Lower lobe of right lung (tissue), 2 donors: ENCODE results near the gene FRAS1. TPM values are rescaled to one million over a fixed set of nuclear protein-coding genes. Genes with fewer than 3 reads are reported as not detected.

Source experiments
- ATAC-seq, 2 donors: fragments of 200-7000 bp; cut with Tn5 transposase; one replicate each; pipeline ENCODE4 v1.9.1; 2020 to 2022; ENCODE audit warnings: mild to moderate bottlenecking in 2 of 2, moderate library complexity in 2 of 2
- DNase-seq: peaks from one replicate; pipeline ENCODE4 v3.0.0-alpha.2; 2020
- H3K27ac ChIP-seq: fragments of 200-600 bp; one replicate; pipeline ENCODE4 v1.8.0; 2022
- H3K27me3 ChIP-seq: fragments of 200-600 bp; one replicate; pipeline ENCODE4 v1.8.0; 2022; ENCODE audit warnings: low read depth
- H3K36me3 ChIP-seq: fragments of 200-600 bp; one replicate; pipeline ENCODE4 v1.8.0; 2022; ENCODE audit warnings: mild to moderate bottlenecking
- H3K4me1 ChIP-seq: fragments of 200-600 bp; one replicate; pipeline ENCODE4 v1.8.0; 2022
- H3K4me3 ChIP-seq: fragments of 200-600 bp; one replicate; pipeline ENCODE4 v1.8.0; 2022; ENCODE audit warnings: mild to moderate bottlenecking
- H3K9me3 ChIP-seq: fragments of 200-600 bp; one replicate; pipeline ENCODE4 v1.8.0; 2022
- intact Hi-C: fragments of 100-400 bp; cut with DNase I; formaldehyde crosslinking; loops from one replicate; pipeline ENCODE4 v1.11.0; 2022
- total RNA-seq: library from RNA; stranded (reverse); fragmentation: NEBNext Ultra II Directional; extraction: Animal tissue kit (Norgen Biotek cat#: 25700); gene quantifications from one replicate; pipeline ENCODE4 v1.2.1, GENCODE V29; 2021
- TF ChIP-seq, protein P1 (sequence below): fragments of 200-600 bp; IDR thresholded peaks from one replicate; pipeline ENCODE4 v1.8.0; 2022; ENCODE audit warnings: antibody characterized with exemption, mild to moderate bottlenecking
- donor health status: DM: no; HTN: yes; CAD: no; lungs with severe emphysema.

FRAS1 gene
- total RNA-seq, 1 donor from 2014 or later: 9.2 TPM

DNA sequence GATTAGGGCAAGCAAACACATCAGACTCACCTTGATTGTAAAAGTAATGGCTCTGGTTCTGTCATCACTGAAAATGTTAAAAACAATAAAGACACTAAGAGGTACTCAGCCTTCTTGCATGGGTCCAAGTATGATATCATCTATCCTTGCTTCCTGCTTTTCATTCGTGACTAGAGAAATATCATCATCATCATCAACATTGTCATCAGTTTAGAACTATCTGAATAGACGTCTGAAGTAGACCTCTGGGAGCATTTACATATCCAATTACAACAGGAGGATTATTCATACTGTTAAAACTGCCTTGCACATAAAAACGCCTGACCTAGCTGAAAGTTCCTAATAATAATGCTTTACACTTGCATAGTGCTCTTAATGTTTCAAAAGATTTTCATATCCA lies 9.8 kb upstream of the FRAS1 start:
- Histone ChIP-seq H3K36me3 (no peaks in the 10 kb centered on the region), H3K27ac (no peak overlapping the region), H3K27me3 (peaks cover 4% of the 10 kb centered on the region), H3K4me3 (no peak overlapping the region), H3K4me1 (no peaks in the 10 kb centered on the region), H3K9me3 (no peaks in the 10 kb centered on the region)
- ATAC-seq: no peak
- intact Hi-C loops: no loop called here
- no peak for DNase-seq
- TF ChIP-seq, protein P1, sequence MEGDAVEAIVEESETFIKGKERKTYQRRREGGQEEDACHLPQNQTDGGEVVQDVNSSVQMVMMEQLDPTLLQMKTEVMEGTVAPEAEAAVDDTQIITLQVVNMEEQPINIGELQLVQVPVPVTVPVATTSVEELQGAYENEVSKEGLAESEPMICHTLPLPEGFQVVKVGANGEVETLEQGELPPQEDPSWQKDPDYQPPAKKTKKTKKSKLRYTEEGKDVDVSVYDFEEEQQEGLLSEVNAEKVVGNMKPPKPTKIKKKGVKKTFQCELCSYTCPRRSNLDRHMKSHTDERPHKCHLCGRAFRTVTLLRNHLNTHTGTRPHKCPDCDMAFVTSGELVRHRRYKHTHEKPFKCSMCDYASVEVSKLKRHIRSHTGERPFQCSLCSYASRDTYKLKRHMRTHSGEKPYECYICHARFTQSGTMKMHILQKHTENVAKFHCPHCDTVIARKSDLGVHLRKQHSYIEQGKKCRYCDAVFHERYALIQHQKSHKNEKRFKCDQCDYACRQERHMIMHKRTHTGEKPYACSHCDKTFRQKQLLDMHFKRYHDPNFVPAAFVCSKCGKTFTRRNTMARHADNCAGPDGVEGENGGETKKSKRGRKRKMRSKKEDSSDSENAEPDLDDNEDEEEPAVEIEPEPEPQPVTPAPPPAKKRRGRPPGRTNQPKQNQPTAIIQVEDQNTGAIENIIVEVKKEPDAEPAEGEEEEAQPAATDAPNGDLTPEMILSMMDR: no peak

DNA sequence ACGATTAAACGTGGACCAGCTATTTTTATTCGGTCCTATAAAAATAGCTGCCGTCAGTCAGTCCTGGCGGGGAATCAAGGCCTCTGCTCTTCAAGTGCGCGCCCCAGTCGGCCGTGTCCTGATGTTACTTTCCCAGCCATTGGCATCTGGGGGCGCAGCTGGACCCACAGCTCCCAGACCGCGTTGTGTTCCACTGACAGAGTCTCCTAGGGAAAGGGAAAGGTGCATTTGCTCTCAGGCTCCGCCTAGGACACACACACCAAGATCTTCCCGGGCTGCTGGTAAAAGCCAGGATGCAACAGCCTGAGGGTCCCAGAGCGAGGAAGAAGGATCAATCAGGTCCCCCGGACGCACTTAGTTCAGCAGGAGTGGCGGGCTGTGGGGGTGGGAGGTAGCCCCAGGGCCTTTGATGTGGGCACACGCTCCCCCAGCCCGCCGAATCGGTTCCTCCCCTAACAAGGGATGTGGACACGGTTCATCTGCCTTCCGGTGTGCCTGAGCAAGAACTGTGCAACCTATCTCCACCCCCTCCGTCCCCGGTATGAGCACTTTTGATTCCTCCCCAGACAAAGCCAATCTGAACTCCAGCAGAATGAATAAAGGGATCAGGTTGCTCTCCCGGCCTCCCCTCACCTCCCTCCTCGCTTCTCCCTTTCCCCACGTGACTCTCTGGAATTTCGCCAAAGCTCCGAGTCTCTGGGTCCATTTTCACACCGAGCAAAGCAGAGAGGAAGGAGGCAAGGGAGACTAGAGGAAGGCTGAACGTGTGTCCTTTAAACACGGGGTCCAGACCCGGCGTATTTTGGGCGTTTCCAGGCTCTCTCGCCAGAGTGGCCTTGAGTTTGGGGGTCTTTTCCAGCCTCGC lies 626 bp upstream of the FRAS1 start:
- H3K9me3 ChIP-seq: no peaks in the 10 kb centered on the region
- TF ChIP-seq, protein P1: no peak
- intact Hi-C loops: no loop called here
- ATAC-seq (peak; percentile 62 to 65), DNase-seq (peak; percentile 63)
- peak overlapping the region; percentile 61 for H3K4me3 ChIP-seq
- H3K27ac ChIP-seq: no peak overlapping the region
- peaks cover 22% of the 10 kb centered on the region for H3K4me1 ChIP-seq
- H3K27me3 ChIP-seq: peaks cover 27% of the 10 kb centered on the region
- H3K36me3 ChIP-seq: no peaks in the 10 kb centered on the region

DNA sequence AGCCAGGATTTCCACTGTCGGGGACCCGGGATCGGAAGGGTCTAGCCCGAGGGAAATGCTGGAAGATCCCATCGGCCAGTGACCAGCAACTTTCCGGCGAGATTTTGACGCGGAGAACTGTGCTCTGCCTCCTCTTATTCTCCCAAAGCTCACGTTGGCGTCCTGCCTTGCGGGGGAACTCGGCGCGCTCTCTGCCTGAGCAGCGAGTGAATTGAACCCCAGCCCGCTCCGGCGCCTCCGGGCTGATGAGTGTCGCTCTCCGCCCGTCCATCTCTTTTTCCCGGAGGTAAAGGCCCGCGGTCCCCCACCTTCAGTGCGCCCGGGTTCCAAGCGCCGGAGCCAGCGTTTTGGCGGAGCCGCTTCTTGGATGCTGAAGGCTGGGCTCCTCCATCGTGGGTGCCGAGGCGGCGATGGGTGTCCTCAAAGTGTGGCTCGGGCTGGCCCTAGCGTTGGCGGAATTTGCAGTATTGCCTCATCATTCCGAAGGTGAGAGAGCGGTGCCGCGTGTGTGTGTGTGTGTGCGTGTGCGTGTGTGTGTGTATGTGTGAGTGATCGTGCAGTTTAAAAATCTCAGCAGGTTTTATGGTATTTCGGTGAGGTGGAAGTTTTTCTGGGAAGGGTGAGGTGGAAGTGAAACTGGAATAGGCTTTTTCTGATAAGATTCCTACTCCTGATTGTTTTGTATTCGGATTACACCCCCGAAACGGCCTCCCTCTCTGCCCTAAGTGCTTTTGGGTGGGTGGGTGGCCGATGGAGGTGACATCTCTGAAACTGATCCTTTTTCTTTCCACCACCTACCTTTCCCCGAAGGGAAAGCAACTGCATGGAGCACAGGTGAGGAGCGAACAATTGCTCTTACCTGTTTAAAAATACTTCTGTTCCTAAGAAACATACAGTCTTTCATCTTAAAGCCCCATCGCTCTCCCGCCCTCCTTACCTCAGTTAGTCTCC lies 752 bp downstream of the FRAS1 start:
- peak; percentile 65 for DNase-seq
- intact Hi-C loops: no loop called here
- peaks cover 22% of the 10 kb centered on the region for H3K27me3 ChIP-seq
- H3K27ac ChIP-seq: peak overlapping the region; percentile 19
- H3K9me3 ChIP-seq: no peaks in the 10 kb centered on the region
- peak; percentile 74 to 76 for ATAC-seq
- H3K36me3 ChIP-seq: no peaks in the 10 kb centered on the region
- H3K4me1 ChIP-seq: peaks cover 22% of the 10 kb centered on the region
- TF ChIP-seq, protein P1: no peak
- H3K4me3 ChIP-seq: peak overlapping the region; percentile 61

DNA sequence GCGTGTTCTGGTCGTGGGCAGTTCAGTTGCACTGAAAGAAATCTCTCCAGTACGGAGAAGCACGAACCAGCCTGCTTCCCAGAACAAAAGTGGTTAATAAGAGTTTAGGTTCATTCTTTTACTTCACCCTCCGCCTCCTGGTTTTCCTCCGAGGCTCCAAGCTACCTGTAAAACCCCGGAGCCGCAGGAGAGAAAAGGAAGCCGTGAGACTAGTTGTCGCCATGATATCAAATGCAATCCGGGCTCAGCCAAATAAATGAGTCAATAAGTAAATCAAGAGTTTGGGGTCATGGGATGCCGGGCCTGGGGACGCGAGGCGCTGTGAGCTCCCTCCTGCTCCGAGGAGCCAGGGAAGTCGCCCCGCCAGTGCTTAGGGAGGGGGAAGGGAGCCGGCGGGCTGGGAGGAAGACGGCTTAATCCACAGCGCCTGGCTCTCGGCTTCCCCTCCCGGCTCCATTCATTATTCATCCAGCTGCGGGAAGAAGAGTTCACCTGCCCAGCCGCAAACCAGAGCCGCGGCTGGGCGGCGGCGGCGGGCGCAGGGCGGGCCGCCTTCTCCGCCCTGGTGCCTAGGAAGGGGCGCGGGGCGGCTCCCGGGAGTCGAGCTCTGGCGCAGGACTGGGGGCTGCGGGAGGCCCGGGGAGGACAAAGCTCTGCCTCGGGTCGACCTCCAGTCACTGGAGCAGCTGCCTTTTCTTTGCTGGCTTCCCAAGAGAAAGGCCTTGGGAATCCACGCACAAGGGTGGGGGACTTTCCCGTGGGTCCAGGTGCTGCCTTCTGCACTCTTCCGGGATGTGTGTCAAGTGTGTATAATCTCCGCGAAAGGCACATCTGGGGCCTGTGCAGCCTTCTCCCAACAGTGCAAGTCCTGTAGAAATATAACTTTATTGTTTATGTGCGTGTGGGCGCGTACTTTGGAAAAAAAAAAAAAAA lies 1.7 kb downstream of the FRAS1 start:
- TF ChIP-seq, protein P1: no peak
- Histone ChIP-seq H3K9me3 (no peaks in the 10 kb centered on the region), H3K4me3 (peak overlapping the region; percentile 61), H3K4me1 (peaks cover 22% of the 10 kb centered on the region), H3K27ac (peak overlapping the region; percentile 54), H3K27me3 (peaks cover 22% of the 10 kb centered on the region), H3K36me3 (no peaks in the 10 kb centered on the region)
- DNase-seq (peak; percentile 61), ATAC-seq (peak; percentile 60 to 71)
- intact Hi-C loops: no loop called here

DNA sequence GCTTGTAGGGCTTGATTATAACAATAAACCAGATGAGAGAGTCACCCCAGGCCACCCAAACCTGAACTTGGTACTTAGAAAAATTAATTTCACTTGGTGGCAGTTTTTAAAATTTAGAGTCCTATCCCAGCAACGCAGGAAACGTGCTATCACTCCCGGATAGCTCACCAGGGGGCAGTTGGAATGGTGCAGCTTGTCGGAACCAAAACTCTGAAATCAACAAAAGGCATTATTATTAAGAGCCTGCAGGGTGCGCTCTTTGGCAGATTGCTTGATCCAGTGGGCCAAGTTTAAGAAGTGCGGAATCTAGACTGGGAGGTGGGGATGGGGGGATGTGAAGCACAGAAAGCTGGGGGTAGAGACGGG lies 2.4 kb downstream of the FRAS1 start:
- ATAC-seq: peak; percentile 72 to 76
- peak; percentile 47 for DNase-seq

More for the DNA sequence above, 2.4 kb downstream of the FRAS1 start:
- H3K27me3 ChIP-seq: peaks cover 22% of the 10 kb centered on the region
- no peaks in the 10 kb centered on the region for H3K9me3 ChIP-seq
- no peaks in the 10 kb centered on the region for H3K36me3 ChIP-seq
- peaks cover 22% of the 10 kb centered on the region for H3K4me1 ChIP-seq
- TF ChIP-seq, protein P1: peak; percentile 60
- peak overlapping the region; percentile 54 for H3K27ac ChIP-seq
- H3K4me3 ChIP-seq: peak overlapping the region; percentile 61
- intact Hi-C loops: no loop called here
